Measurements from ENCODE around the gene PELI3.
"Not testable (repeated sequence)": the region's sequence is repeated elsewhere in the genome, so short reads cannot be mapped to it uniquely, and the experiment has no call there.

PELI3 gene

DNA sequence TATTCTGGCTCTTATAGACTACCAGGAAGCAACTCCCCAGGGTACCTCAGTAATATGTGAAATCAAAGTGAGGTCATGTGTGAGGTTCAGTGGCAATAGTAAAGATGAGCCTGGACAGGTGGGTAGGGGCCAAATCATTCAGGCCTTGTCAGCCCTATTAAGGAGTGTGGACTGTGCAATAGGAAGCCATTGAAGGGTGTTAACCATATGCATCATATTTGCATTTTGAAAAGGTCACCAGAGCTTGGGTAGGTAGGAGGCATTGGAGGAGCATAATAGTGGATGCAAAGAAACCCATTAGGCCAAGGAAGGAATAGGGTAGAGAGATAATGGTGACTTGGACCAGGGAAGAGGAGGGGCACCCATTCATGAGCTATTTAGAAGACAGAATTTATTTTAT is 19.7 kb upstream of the PELI3 start:
- no peak for DNase-seq (ENCODE audit: low read depth in 2 of 3, low spot score in 1 of 3)

DNA sequence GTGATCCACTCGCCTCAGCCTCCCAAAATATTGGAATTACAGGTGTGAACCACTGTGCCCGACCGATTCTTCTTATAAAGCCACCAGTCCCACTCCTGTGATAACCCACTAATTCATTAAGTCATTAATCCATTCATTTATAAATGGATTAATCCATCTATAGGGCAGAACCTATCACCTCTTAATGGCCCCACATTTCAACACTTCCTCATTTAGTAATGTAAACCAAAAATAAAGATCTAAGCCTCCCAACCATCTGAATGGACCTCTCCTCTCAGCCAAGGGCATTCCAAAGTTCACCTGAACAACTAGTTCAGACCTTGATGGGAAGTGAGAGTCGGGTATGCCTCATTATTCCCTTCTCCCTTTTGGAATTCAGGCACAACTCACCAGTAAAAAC is 18.2 kb upstream of the PELI3 start:
- DNase-seq (ENCODE audit: low read depth in 2 of 3, low spot score in 1 of 3): no peak

DNA sequence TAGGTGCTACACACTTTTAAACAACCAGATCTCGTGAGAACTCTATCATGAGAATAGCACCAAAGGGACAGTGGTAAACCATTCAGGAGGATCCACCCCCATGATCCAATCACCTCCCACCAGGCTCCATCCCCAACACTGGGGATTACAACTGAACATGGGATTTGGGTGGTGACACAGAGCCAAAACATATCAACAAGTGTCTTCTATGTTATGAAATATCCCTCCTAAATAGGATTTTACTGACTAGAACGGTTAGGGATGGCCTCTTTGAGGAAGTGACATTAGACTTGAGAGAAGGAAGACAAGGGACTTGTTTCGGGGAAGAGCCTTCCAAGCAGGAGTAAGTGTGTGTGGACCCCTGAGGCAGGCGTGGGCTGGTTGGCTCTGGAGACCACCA is 16.1 kb upstream of the PELI3 start:
- no peak for DNase-seq (ENCODE audit: low read depth in 2 of 3, low spot score in 1 of 3)

DNA sequence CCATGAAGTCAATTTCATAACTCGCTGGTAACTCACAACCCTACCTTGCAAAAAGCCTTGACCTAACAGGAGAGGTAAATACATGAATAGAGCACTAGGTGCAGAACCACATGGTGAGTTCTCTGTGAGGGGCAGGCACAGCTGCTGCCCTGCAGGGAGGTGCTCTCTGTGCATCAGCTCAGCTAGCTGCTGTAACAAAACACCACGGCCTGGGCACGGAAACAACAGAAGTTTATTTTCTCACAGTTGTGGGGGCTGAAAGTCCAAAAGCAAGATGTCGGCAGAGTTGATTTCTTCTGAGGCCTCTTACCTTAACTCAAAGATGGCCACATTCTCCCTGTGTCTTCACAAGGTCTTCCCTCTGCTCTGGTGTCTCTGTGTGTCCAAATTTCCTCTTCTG is 15.0 kb upstream of the PELI3 start:
- no peak for DNase-seq (ENCODE audit: low read depth in 2 of 3, low spot score in 1 of 3)

DNA sequence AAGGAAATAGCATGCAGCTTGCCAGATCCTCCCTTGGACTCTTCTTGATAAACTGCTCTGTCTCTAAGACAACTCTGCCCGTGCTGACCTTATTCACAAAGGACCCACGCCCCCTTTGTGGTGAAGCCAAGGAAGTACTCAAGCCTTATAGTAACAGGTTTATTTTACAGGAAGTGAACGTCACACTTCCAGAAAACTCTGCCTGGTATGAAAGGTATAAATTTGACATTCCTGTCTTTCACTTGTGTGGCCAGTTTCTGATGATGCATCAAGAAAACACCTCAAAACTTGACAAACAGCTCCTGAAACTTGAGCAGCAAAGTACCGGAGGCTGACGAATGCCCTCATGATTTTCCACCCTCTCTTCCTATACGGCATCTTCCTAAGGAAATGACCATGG is 12.5 kb upstream of the PELI3 start:
- DNase-seq (ENCODE audit: low read depth in 2 of 3, low spot score in 1 of 3): no peak

DNA sequence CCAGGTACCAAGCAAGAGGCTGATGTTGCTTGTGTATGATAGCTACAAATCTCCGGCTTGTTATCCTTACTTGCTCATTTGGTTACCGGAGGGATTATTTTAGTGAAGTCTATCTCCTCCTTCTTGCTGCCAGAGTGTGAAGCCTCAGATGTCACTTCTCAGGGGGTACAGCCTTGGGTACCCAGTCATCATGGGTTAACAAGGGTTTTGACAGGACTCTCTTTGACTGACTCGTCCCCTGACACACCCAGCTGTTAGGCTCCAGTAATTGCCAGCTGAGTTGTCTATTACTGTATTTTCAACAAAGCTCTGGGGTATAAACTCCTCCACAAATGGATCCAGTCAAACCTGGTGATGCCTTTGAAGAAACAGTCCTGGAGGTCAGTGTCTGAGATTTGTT is 11.9 kb upstream of the PELI3 start:
- DNase-seq (ENCODE audit: low read depth in 2 of 3, low spot score in 1 of 3): no peak

DNA sequence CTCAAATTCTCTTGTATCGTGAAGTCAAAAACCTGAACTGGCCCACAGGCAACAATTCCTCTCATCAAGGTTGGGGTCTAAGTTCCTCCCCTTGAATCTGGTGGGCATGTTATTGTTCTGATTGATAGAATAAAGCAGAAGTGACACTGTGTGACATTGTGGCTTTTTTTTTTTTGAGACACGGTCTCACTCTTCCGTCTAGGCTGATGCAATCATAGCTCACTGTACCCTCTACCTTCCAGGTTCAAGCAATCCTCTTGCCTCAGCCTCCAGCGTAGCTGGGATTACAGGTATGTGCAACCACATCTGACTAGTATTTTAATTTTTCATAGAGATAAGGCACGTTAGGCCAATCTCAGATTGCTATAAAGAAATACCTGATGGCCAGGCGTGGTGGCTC is 8.9 kb upstream of the PELI3 start:
- DNase-seq (ENCODE audit: low read depth in 2 of 3, low spot score in 1 of 3): no peak

DNA sequence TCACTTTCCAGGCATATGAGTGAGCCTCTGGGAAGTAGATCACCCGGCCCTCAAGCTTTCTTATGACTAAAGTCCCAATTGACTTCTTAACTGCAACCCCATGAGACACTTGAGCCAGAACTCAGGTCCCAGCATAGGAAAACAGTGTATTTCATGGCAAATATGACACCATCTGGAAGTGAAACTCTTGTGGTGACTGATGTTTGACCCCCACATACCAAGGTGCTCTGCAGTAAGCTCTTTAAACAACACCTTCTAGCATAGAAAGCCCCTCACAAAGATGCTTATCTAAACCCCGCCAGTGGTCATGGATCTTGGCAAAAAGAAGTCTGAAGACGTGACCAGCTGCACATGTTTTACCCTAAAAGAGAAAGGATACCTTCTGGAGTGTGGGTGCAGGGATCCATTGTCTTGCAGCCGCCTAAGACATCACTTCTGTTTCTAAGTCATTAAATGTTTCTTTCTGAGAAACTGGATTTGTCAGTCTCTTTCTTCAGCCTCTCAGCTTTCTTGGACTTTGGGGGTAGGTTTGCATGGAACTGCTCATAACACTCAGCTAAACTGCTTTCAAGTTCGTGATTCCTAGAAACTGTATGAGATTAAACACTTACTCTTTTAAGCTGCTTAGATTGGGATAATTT is 7.4 kb upstream of the PELI3 start:
- no peak for DNase-seq (ENCODE audit: low read depth in 2 of 3, low spot score in 1 of 3)

DNA sequence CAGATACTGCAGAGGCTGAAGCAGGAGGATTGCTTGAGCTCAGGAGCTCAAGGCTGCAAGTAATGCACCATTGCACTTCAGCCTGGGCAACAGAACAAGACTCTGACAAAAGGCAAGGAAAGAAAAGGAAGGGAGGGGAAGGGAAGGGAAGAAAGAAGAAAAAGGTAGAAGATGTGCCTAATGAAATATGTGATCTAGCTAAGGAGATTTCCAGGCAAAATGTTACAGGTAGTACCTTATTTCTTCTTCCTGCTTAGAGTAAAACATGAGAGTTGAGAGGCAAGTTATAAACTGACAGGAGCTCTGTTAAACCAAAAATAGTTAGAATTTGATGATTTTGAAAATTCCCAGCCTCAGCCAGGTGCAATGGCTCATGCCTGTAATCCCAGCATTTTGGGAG is 4.7 kb upstream of the PELI3 start:
- DNase-seq (ENCODE audit: low read depth in 2 of 3, low spot score in 1 of 3): no peak

DNA sequence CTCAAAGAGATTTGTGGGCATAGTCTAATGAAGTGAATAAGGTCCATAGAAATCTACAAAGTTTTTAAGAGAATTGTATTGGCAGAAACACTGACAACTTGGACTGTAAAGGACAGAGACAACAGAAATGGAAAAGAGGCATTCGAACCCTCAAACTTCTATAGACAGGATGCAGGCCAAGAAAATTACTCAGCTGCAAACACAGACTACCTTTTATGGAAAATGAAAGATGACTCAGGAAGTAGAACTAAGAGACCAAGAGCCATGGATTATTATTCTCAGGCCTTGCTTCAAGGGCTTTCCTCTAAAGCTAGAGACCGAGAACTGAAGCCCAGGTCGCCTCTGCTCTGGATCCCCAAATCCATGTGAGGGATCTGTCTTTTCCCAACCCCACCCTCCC is 3.8 kb upstream of the PELI3 start:
- no peak for DNase-seq (ENCODE audit: low read depth in 2 of 3, low spot score in 1 of 3)

DNA sequence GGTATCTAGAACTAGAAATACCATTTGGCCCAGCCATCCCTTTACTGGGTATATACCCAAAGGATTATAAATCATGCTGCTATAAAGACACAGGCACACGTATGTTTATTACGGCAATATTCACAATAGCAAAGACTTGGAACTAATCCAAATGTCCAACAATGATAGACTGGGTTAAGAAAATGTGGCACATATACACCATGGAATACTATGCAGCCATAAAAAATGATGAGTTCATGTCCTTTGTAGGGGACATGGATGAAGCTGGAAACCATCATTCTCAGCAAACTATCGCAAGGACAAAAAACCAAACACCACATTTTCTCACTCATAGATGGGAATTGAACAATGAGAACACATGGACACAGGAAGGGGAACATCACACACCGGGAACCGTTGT is 2.6 kb upstream of the PELI3 start:
- DNase-seq (ENCODE audit: low read depth in 2 of 3, low spot score in 1 of 3): not testable (repeated sequence)

DNA sequence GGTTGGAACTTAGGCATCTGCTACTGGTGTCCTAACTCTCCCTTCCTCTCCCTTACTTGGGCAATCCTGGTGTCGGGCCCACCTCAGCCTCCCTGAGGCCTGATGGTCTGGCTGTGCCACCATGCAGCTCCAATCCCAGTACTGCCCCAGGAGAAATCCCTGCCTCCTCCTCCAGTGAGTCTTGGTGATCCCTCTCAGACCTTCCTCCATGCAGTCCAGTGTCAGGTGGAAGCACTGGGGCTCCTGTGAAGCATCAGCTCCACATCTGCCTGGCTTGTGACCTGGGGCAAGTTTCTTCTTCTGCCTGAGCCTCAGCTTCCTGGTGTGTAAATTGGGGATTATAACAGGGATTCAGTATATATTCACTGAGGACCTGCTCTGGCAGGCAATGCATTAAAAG is 1.8 kb upstream of the PELI3 start:
- DNase-seq (ENCODE audit: low read depth in 2 of 3, low spot score in 1 of 3): no peak

DNA sequence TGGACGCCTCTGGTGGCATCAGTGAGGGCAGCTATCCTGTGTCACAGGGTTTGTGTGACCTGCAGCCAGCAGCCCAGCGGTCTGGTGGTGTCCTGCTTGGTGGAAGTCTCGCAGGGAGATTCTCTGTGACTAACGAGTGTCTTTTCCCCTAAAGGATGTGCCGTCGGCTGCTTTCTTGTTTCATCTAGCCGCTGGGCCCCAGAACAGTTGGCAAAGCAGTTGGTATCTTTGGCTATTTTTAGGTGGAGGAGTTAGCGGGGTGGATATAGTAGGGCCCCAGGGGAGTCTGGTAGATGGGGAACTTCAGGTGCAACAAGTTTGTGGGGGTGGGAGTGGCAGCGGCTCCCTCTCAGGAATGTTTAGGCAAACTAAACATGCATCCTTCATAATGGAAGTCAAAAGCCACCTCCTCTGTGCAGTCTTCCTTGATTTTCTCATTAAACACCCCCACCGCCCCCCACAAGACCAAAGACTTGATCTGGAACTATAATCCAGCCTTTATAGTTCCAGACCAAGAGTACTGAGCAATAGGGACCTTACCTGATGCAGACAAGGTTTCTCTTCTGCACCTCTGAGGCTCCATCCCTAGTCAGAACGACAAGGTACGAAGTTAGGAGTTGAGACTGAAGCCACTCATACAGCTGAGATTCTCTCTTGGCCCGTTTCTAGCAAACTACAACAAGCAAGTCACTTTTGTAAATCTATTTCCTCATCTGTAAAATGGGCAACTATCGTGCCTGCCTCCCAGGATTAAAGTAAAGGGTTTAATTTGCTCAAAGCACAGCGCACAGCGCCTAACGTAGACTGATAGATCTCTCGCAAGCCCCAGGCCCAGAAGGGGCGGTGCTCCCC is 1.1 kb upstream of the PELI3 start:
- no peak for DNase-seq (ENCODE audit: low read depth in 2 of 3, low spot score in 1 of 3)

DNA sequence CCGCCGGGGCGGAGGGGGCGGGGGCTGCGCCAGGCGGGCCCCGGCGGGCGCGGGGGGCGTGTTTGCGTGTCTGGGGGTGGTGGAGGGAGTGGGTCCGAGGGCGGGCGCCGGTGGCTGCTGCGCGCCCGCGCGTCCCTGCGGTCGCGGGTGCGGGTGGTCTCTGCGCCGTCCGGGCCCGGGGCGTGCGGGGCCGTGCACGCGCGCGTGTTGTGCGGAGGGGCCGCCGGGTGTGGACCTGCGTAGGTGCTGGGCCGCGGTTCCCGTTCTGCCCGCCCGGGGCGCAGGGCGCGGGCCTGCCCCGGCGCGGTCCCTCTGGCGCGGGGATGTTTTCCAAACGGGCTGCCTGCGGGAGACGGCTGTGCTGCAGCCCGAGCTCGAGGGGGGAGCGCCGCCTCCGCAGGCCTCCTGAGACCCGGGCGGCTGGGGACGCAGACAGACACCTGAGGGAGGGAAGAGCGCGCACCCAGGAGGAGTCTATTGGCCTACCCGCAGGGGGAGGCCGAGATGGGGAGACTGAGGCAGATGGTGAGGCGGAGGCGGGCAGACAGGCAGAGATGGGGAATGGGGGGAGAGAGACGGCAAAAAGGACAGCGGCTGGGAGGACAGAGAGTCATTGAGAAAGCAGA is 442 bp downstream of the PELI3 start:
- DNase-seq (ENCODE audit: low read depth in 2 of 3, low spot score in 1 of 3): peak in 1 of 3 donors; percentile 34

DNA sequence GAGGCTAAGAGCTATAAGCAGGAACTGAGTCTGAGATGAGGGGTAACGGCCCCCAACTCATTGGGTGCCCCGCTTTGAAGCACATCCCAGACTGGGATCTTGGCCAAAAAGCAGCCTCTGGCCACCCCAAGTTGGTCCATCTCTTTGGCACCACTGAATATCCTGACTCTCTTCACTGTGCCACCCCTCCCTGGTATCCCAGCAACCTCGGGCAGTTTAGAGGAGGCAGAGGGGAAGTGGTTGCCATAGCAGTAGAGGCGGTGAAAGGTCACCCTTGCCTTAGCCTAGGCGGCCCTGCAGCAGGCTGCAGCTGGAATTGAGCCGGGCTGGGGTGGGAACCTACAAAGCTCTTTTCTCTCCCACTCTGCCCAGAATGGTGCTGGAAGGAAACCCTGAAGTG is 1.1 kb downstream of the PELI3 start:
- DNase-seq (ENCODE audit: low read depth in 2 of 3, low spot score in 1 of 3): no peak

DNA sequence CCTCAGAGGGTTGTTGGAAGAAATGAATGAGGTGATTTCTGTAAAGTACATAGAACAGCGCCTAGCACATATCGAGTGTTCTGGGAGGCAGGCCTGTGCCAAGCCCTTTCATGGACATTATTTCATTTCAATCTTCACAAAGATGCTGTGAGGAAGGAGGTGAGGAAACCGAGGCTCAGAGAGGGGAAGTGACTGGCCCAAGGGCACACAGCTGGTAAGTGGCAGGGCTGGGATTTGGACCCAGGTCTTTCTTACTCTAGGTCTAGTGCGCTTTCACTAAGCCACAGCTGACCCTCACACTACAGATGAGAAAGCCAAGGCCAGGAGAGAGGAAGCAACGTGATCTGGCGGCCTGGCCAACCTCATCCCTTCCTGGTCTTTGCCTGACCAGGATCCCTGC is 2.0 kb downstream of the PELI3 start:
- no peak for DNase-seq (ENCODE audit: low read depth in 2 of 3, low spot score in 1 of 3)

DNA sequence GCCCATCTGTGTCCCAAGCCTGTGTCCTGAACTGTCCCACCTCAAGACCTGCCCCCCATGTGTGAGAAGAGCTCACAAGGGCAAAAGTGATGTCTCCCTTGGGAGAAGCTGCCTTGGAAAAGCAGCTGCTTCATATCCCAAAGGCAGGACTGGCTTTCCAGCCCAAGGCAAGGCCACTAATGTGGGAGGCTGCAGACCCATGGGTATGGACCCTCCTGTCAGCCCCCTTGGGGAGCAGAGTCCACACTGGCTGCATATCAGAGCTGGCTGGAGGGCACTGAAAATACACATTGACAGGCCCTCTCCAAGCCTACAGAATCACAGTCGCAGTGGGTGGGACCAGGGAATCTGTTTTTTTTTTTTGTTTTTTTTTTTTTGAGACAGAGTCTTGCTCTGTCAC is 2.7 kb downstream of the PELI3 start:
- DNase-seq (ENCODE audit: low read depth in 2 of 3, low spot score in 1 of 3): no peak

DNA sequence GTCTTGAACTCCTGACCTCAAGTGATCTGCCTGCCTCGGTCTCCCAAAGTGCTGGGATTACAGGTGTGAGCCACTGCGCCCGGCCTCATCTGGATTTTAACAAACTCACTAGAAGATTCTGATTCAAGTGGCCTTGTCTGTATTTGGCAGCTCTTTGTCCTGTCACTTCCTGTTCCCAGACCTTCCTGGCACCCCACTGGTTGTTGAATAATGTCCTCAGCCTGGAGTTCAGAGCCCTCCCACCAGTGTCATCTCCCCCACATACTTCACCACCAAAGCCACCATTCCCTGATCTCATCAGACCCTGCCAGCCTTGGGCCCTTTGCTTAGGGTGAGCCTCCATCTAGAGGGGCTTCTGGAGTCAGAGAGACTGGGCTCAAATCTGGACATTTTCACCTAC is 3.3 kb downstream of the PELI3 start:
- no peak for DNase-seq (ENCODE audit: low read depth in 2 of 3, low spot score in 1 of 3)

DNA sequence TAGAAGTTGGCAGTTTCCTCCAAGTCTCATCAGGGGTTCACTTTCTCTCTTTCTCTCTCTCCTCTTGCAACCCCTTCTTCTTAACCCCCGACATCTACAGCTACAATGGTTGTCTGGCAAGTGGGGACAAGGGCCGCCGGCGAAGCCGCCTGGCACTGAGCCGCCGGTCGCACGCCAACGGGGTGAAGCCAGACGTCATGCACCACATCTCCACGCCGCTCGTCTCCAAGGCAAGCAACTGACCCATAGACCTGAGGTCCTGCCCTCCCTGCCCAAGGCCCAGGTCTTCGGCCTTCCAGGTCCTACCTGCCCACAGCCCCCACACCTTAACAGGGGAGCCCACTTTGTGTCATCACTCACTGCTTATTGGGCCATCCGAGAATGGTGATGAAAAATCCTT is 4.4 kb downstream of the PELI3 start:
- no peak for DNase-seq (ENCODE audit: low read depth in 2 of 3, low spot score in 1 of 3)

DNA sequence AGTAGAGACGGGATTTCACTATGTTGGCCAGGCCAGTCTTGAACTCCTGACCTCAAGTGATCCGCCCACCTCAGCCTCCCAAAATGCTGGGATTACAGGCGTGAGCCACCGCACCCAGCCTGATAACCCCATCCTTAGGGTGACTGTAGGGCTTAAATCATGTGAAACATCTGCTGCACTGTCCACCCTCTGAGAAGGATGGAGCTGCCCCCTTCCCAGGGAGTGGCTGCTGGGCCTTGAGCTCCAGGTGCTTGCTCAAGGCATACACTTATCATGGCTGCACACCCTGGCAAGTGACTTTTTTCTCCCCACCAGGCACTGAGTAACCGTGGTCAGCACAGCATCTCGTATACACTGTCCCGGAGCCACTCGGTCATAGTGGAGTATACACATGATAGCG is 5.3 kb downstream of the PELI3 start:
- DNase-seq (ENCODE audit: low read depth in 2 of 3, low spot score in 1 of 3): no peak

DNA sequence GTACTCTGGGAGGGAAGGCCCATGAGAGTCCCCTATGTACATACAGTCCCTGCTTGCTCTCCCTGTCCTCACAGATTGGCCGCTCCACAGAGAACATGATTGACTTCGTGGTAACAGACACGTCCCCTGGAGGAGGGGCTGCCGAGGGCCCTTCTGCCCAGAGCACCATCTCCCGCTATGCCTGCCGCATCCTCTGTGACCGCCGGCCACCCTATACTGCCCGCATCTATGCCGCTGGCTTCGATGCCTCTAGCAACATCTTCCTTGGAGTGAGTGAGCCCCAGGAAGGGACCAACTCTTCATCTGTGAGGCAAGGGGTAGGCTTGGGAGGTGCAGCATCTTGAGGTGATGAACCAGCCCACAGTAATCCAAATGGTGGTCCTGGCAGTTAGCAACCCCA is 6.5 kb downstream of the PELI3 start:
- DNase-seq (ENCODE audit: low read depth in 2 of 3, low spot score in 1 of 3): no peak
